HG02642 (cell line): ENCODE measurements around the gene SOX18.

Source experiments
- ATAC-seq: cut with Tn5 transposase; IDR thresholded peaks from one replicate; pipeline ENCODE4 v1.9.1; 2021; ENCODE audit warnings: mild to moderate bottlenecking; ENCODE audit not compliant: unreplicated experiment, poor library complexity

The SOX18 gene

DNA sequence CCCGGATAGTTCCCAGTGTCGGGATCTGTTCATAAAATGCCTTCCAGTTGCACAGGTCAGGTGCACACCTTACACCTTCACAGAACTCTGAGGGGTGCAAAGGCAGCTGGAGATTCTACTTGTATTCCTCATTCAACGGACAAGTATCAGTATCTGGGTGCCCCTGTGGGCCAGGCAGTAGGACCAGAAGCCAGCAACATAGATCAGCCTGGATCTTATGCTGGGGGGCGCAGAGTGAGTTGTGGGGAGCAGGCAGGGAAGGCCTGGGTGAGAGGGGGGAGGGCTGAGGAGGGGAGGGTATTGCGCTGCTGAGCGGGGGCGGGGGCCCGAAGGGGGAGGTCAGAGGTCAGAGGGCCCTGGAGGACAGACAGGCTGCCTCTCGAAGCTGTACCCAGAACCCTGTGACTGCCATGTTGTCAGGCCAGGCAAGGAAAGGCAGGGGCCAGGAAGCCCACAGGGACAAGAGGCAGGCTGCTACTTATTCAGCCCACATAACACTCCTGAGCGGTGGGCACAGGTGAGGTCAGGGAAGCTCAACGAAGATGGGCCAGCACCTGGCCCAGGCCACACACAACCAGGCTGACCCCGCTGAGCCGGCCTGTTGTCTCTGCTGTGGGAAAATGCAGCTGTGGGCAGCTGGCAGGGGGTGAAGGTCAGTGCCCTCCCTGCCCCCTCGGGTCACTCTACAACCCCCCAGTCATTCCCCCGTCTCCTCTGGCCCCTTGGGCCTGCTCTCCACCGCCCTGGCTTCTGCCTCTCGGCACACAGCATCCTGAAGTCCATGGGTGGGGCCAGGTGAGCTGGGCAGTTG is 31.6 kb upstream of the SOX18 start:
- no peak for ATAC-seq

DNA sequence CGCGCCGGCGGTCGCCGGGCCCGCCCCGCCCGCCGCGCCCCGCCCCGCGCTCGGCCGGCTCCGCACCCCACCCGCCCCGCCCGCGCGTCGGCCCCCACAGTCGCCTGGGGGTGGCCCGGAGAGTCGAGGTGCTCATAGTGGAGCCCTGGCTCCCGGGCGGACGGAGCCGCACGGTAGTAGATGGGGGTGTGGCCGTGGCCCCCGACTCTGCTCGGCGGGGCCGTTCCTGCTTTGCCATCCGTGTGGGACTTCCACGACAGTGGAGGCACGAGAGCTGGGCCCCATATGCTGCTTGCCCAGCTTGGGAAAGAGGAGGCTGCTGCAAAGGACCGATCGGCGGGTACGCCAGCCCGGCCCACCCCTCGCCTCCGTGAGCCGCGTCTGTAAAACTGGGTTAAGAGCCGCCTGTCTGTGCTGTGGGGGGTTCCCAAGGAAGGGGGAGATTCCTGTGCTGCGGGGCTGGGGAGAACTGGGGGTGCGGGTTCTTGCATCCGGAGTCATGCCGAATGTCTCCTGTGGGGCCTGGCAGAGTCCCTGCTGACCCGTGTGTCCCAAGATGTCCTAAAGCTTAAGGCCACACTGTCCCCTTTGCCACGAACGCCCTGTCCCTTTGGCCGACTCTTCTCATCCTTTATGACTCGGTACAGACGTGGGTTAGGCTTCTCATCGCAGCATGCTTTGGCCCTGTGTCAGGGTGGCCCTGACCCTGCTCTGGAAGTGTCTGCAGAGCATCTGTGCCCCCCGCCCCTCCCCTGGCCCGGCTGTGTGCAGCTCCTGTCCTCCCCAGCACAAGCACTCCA is 30.8 kb upstream of the SOX18 start, which contains the start of gene OPRL1:
OPRL1 (plus strand) TSS at position 70 of the 800 bp plus-strand sequence. CDS start 12,639 bp downstream, outside the sequence.
- no peak for ATAC-seq

DNA sequence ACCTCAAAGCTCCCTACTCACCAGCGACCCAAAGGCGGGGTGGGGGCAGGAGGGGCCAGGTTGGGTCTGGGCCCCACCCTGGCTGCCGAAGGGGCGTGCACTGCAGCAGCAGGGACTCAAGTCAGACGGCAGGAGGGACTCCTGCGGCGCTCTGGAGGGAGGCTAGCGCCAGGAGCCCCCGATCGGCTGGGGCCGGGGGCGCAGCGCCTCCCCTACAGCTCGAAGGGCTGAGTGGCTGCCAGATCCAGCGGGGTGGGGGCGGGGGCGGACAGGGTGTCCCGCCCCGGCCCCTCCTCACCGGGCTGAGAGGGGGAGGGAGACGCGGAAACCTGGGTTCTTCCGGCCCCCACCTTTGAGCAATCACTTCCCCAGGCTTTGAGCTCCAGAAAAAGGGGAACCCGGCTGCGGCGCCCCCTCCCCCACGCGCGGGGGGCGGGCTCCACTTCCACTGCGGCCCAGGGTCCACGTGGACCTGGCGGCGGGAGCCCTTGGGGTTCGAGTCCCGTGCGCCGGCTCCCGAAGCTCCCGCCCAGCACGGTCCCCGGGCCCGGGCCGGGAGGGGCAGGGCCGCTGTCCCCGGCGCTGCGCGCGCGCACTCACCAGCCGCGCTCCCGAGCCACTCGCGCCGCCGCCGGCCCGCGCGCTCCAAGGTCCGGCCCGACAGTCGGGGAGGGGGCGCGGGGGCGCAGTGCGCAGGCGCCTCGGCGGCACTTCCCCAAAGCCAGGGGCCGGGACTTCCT is 30.0 kb upstream of the SOX18 start, which contains the start of gene RGS19:
RGS19 (minus strand) TSS at position 246 of the 740 bp plus-strand sequence. CDS start 2,632 bp downstream, outside the sequence.
- peak; percentile 45 for ATAC-seq

DNA sequence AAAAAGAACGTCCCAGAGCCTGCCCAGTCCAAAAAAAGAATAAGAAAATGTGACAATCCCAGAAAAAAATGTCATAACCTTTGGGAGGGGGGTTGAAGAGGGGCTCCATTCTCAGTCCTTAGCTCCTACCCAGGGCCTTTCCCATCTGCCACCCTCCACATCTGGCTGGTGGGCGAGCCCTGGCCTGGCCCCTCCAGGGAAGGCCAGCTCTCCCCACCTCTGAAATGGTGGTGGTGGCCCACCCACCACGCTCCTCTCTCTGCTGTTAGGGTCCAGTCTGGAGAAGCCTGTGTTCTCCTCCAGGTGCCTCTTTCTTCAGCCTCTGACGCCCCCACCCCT is 29.5 kb upstream of the SOX18 start:
- ATAC-seq = no peak

DNA sequence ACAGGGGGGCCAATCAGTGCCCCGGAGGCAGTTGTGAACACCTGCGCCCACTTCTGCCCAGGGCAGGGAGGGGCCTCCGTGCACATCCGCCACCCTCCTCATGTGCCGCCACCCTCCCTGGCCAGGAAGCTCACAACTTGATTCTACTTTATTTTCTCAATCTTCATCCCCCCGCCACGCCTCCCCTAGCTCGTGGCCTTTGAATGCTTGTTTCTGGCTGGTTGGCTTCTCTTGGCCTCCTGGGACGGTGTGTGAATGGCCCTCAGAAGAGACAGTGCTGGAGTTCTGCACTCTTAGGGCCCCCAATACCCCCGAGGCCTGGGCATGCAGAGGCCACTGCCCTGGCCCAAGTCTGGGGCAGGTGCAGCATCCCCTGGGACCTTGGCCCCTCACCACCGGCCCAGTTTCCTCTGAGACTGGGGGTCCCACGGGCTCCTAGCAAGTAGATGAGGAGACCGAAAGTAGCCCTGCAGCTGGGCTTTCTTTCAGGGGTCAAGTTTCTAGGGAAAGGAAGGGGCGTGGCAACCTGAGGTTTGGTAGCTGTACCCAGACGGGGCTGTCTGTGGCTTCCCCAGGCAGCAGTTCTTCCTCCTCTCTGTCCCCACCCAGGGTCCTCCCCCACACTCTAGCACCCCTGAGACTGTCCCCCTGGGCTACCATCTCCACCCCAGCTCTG is 28.6 kb upstream of the SOX18 start:
- no peak for ATAC-seq

- ATAC-seq = no peak
These were observed 28.1 kb upstream of the SOX18 start for GRCh38 chr20:64077541-64077875.

DNA sequence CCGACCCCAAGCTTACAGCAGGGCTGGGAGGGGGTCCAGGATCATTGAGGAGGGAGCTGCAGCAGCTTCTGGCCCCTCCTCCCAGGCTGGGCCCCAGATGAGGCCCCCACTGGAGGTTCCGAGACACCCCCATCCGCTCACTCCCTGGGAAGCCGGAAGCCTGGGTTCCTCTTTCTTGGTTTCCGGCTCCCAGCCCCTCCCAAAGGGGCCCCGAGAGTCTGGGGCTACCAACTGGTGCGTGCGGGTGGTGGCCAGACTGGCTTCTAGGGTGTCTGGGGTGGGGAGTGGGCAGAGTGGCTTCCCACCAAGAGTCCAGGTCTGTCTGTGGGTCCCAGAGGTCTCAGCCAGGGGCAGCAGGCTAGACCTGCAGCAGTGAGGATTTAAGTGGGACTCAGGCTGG is 27.7 kb upstream of the SOX18 start:
- no peak for ATAC-seq

DNA sequence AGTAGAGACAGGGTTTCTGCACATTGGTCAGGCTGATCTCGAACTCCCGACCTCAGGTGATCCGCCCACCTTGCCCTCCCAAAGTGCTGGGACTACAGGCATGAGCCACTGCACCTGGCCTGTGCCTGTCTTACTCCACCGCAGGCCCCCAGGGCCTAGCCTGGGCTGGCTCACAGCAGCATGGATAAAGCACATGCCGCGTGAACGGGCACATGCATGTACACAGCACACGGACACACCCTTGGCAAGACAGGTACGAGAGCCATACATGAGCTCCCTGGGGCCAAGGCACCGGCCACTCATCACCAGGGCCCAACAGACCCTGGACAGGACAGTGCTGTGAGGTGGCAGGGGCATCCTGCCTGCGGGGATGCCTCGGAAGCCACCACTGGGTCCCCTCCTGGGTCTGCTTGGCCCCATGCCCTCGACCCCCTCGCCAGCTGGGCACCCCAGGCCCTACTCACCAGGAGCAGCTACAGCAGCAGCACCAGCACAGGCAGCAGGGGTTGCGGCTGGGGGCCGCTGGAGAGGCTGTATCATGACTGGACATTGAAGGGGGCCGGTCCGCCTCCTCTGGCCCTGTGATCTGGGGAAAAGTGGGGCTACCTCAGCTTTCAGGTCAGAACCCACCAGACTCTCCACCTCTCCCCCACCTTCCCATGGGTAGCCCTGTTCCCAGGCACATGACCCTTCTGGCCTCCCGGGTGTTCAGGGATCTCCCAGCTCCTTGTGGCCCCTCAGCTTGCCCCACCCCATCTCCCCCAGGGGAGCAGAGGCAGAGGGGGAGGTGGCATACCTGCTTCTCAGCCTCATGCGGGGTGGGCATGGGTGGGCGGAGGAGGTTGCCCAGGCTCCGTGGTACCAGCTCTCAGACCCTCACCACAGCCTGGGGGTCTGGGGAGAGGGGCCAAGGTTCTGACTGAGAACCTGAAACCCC is 26.9 kb upstream of the SOX18 start:
- no peak for ATAC-seq

DNA sequence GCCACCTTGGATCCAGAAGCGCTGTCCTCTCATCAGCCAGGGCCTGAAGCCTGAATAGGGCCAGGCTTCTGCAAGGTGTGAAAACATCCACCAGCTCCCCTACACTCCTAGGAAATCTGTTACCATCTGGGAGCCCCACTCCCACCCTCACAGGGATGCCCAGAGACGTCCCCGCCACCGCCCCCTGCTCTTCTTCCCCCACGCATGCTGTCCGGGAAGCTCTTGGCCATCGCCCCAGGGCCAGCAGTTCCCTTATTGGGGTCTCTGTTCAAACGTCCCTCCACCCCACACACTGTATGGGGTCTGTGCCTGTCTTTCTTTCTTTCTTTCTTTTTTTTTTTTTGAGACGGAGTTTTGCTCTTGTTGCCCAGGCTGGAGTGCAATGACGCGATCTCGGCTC is 26.1 kb upstream of the SOX18 start:
- ATAC-seq = no peak

- no peak for ATAC-seq
These were observed 25.5 kb upstream of the SOX18 start for GRCh38 chr20:64074963-64075362.

GRCh38 chr20:64074184-64074789 is 24.8 kb upstream of the SOX18 start:
- ATAC-seq = no peak

- no peak for ATAC-seq
These were observed 24.2 kb upstream of the SOX18 start for GRCh38 chr20:64073476-64074183.

- no peak for ATAC-seq
These were observed 23.1 kb upstream of the SOX18 start for GRCh38 chr20:64072498-64073063.

DNA sequence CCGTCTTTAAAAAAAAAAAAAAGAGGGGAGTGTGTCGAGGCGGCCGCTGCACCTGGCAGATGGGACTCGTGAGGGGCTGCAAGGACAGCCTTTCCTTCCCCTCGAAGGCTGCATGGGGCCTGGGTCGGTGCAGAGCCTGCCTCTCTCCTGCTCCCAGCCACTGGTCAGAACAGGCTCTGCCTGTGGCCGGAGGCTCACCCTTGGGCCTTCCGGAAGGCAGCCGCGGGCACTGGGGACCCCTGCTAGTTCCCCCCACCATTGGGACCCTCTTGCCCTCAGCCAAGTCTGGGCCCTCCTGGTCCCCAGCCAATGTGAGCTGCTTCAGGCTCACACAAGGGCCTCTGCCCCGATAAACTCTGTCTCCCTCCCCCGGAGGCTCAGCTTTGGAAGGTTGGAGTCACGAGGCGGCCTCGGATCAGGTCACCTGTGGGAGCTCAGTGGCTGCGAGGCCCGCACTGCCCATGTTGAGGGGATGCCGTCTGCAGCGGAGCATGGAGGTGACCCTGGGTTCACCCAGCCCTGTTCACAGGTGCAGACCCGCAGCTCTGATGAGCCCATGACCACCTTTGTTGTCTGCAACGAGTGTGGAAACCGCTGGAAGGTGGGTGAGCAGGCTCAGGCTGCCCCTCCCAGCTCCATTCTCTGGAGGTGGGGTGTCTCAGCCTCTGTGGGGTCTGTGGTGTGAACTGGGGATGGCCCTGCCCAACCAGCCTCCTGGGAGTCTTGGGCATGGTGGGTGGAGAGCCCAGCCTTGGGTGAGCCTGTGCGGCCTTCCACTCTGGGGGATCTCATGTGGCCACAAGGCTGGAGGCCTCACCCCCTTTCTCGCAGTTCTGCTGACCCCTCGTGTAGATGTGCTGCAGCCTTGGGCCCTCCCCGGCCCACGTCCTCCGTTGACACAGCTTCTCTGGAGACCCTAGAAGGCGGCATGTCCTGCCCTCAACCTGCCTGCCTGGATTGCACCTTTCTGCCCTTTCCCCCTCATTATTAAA is 22.2 kb upstream of the SOX18 start:
- no peak for ATAC-seq

DNA sequence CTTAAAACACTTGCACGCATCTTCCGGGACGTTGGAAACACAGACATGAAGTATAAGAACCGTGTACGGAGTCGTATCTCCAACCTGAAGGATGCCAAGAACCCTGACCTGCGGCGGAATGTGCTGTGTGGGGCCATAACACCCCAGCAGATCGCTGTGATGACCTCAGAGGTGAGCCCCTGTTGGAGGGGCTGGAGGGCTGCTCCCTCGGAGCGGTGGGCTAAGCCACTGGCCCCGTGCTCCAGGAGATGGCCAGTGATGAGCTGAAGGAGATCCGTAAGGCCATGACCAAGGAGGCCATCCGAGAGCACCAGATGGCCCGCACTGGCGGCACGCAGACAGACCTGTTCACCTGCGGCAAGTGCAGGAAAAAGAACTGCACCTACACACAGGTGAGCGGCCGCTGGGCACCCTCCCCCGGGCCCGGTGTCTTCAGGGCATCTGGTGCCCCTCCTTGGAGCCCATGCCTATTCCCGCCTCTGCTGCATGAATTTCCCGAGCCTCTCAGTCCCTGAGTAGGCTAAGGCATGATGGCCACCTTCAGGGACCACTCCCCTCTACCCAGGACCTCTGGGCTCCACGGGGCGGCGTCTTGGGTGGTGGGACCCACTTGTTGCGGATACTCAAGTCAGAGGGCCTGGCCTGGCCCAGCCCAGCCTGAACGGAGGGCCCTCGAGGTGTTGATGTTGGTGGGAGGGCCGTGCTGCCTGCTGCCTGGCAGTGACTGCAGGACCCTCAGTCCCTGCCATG is 21.0 kb upstream of the SOX18 start:
- ATAC-seq = no peak

- ATAC-seq = no peak
These were observed 20.3 kb upstream of the SOX18 start for GRCh38 chr20:64069614-64070243.
